Activated naive CD4-positive, alpha-beta T cell treated with anti-CD3 and anti-CD28 coated beads, Interleukin-2, amount 50 U/mL, for 24 hours (primary cell): ENCODE measurements around the gene REEP2.

Experiments
- H3K27ac Mint-ChIP-seq: one replicate; pipeline ENCODE4 v1.8.0; 2021; ENCODE audit warnings: mild to moderate bottlenecking, mixed read lengths
- H3K27me3 Mint-ChIP-seq: one replicate; pipeline ENCODE4 v1.8.0; 2021; ENCODE audit warnings: mixed read lengths
- H3K36me3 Mint-ChIP-seq: one replicate; pipeline ENCODE4 v1.8.0; 2021; ENCODE audit warnings: mixed read lengths
- H3K4me1 Mint-ChIP-seq: one replicate; pipeline ENCODE4 v1.8.0; 2021; ENCODE audit warnings: mixed read lengths
- H3K4me3 Mint-ChIP-seq: one replicate; pipeline ENCODE4 v1.8.0; 2021; ENCODE audit warnings: mild to moderate bottlenecking, mixed read lengths
- H3K9me3 Mint-ChIP-seq: one replicate; pipeline ENCODE4 v1.8.0; 2021; ENCODE audit warnings: mixed read lengths

Gene REEP2

DNA sequence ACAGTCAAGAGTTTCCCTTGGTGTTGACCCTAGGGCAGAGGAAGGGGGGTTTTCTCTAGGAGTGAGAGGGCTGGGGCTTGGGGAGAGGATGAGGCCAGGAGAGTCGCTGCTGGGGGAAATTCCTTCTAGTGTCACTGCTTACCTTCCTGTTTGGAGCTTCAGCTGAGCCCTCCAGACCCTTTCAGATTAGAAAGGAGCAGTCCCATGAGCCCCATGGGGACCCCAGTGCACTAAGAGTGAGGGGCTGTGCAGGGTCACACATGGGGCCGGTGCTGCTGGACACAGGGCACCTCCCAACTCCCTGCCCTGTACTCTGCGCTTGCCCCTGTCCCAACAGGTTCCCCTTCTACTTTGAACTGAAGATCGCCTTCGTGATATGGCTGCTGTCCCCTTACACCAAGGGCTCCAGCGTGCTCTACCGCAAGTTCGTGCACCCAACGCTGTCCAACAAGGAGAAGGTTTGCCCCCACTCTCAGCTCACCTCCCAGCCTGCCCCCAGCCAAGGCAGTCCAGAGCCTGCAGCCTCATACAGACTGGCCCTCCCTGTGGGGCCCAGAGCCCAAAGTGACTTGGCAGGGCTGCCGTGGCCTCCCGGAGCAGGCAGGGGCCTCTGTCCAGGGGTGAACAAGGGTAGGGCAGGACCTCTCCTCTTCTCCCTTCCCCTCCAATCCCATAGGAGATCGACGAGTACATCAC, 5.4 kb downstream of the REEP2 start:
- Mint-ChIP-seq H3K27ac (no peak overlapping the region), H3K9me3 (no peaks in the 10 kb centered on the region), H3K27me3 (no peaks in the 10 kb centered on the region), H3K36me3 (no peaks in the 10 kb centered on the region), H3K4me1 (peaks cover 8% of the 10 kb centered on the region), H3K4me3 (no peak overlapping the region)

DNA sequence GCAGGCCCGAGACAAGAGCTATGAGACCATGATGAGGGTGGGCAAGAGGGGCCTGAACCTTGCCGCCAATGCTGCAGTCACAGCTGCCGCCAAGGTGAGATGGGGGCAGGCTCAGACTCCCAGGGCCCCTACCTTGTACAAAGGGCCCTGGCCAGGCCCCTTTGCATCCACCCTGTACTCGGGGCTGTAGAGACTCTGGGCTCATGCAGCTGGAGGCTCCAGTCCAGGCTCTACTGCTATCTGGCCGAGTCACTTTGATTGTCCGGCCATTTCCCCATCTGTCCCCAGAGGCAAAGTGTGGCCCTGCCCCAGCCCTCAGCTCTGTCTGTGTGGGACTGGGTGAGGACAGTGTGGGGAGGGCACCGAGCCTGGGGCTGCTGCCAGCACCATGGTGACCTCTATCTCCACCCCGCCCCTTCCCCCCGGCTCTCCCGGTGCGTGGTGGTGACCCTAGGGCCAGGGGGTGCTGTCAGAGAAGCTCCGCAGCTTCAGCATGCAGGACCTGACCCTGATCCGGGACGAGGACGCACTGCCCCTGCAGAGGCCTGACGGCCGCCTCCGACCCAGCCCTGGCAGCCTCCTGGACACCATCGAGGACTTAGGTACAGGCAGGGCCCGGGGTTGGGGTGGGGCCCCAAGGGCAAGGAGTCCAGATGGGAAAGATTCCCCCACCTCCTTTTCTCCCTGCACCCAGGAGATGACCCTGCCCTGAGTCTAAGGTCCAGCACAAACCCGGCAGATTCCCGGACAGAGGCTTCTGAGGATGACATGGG, 6.1 kb downstream of the REEP2 start:
- Mint-ChIP-seq H3K27ac (no peak overlapping the region), H3K27me3 (no peaks in the 10 kb centered on the region), H3K4me3 (no peak overlapping the region), H3K4me1 (peaks cover 6% of the 10 kb centered on the region), H3K36me3 (no peaks in the 10 kb centered on the region), H3K9me3 (no peaks in the 10 kb centered on the region)

GRCh38 chr5:138445547-138446271, 6.9 kb downstream of the REEP2 start:
- Mint-ChIP-seq H3K4me3 (no peak overlapping the region), H3K4me1 (peaks cover 5% of the 10 kb centered on the region), H3K36me3 (no peaks in the 10 kb centered on the region), H3K27me3 (no peaks in the 10 kb centered on the region), H3K9me3 (no peaks in the 10 kb centered on the region), H3K27ac (no peak overlapping the region)

- Mint-ChIP-seq H3K4me1 (peaks cover 5% of the 10 kb centered on the region), H3K27me3 (no peaks in the 10 kb centered on the region), H3K9me3 (no peaks in the 10 kb centered on the region), H3K4me3 (no peak overlapping the region), H3K36me3 (no peaks in the 10 kb centered on the region), H3K27ac (no peak overlapping the region)
Observed at GRCh38 chr5:138448070-138448469, 9.2 kb downstream of the REEP2 start.

DNA sequence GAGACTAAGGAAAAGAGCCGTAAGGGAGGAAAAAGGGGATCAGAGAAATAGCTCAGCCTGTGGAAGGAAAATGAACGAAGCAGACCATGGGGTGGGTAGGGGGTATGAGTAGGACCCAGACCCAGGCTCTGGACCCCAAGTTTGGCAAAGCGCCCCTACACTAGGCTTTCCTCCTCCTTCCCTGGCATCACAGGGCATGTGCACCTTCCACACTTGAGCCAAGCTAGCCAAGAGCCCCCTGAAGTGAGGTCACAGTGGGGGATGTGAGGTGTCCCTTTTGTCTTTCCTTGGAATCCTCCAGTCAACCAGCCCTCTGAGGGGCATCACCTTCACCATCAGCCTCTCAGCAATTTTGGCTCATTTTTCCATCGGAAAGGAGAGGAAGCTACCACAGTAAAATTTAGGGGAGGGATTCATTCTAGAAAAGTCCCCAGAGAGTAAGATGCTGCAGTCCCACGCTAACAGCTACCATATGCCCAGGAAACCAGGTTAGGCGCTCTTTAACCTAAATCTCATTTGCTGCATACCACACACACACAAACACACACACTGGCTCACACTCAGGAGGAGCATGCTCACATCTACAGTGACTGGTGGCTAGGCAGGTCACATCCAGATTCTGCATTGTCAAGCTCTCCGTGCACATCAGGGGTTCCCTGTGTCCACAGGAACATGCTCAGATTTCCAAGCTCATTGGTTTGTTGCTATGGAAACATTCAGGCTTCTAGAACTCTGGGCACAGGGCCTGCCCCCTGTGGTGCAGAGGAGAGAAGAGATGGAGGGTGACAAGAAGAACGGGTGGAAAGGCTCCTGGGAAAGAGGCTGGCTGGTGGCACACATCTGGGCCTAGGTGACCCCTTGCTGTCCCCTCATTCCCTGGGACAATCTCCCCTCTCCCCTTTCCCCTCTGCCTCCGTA, 9.9 kb downstream of the REEP2 start:
- Mint-ChIP-seq H3K27me3 (no peaks in the 10 kb centered on the region), H3K4me3 (no peak overlapping the region), H3K9me3 (no peaks in the 10 kb centered on the region), H3K36me3 (no peaks in the 10 kb centered on the region), H3K4me1 (peaks cover 5% of the 10 kb centered on the region), H3K27ac (no peak overlapping the region)

- no peaks in the 10 kb centered on the region for H3K27me3 Mint-ChIP-seq
- H3K36me3 Mint-ChIP-seq, result no peaks in the 10 kb centered on the region
- H3K9me3 Mint-ChIP-seq, result no peaks in the 10 kb centered on the region
- H3K4me1 Mint-ChIP-seq, result peaks cover 5% of the 10 kb centered on the region
- no peak overlapping the region for H3K4me3 Mint-ChIP-seq
- peak overlapping the region; percentile 24 for H3K27ac Mint-ChIP-seq
Observed at GRCh38 chr5:138449501-138450239, 10.8 kb downstream of the REEP2 start.

- Mint-ChIP-seq H3K36me3 (no peaks in the 10 kb centered on the region), H3K27ac (no peak overlapping the region), H3K4me3 (no peak overlapping the region), H3K4me1 (peaks cover 5% of the 10 kb centered on the region), H3K9me3 (no peaks in the 10 kb centered on the region), H3K27me3 (no peaks in the 10 kb centered on the region)
Observed at GRCh38 chr5:138450971-138451370, 12.1 kb downstream of the REEP2 start.

GRCh38 chr5:138452720-138453119, 13.9 kb downstream of the REEP2 start:
- Mint-ChIP-seq H3K27ac (no peak overlapping the region), H3K27me3 (no peaks in the 10 kb centered on the region), H3K9me3 (no peaks in the 10 kb centered on the region), H3K4me1 (peaks cover 9% of the 10 kb centered on the region), H3K4me3 (no peak overlapping the region), H3K36me3 (no peaks in the 10 kb centered on the region)

DNA sequence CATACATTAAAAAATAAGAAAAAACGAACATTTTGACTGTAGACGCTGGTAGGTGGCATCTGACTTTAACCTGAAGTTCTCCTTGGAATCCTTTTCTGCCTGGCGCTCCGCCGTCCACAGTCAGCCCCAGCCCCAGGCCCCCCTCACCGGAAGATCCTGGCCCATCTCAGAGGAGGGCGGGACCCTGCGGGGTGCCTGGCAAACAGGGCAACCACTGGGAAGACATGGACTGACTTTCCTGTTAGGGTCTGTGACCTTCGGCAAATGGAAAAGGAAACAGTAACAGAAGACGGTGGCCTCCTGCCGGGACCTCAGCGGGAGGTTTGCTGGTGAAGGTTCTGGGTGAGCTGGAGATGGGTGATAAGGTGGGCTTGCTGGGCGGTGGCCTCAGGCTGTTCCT, 14.7 kb downstream of the REEP2 start:
- Mint-ChIP-seq H3K9me3 (no peaks in the 10 kb centered on the region), H3K4me1 (peaks cover 17% of the 10 kb centered on the region), H3K36me3 (no peaks in the 10 kb centered on the region), H3K27me3 (no peaks in the 10 kb centered on the region), H3K27ac (no peak overlapping the region), H3K4me3 (no peak overlapping the region)

GRCh38 chr5:138454121-138454520, 15.3 kb downstream of the REEP2 start:
- no peaks in the 10 kb centered on the region for H3K9me3 Mint-ChIP-seq
- H3K27ac Mint-ChIP-seq, result no peak overlapping the region
- H3K4me3 Mint-ChIP-seq, result no peak overlapping the region
- H3K4me1 Mint-ChIP-seq, result peaks cover 23% of the 10 kb centered on the region
- no peaks in the 10 kb centered on the region for H3K36me3 Mint-ChIP-seq
- H3K27me3 Mint-ChIP-seq, result no peaks in the 10 kb centered on the region

- H3K27me3 Mint-ChIP-seq, result no peaks in the 10 kb centered on the region
- no peak overlapping the region for H3K4me3 Mint-ChIP-seq
- H3K9me3 Mint-ChIP-seq, result no peaks in the 10 kb centered on the region
- H3K4me1 Mint-ChIP-seq, result peaks cover 30% of the 10 kb centered on the region
- no peaks in the 10 kb centered on the region for H3K36me3 Mint-ChIP-seq
- H3K27ac Mint-ChIP-seq, result no peak overlapping the region
Observed at GRCh38 chr5:138455232-138455930, 16.5 kb downstream of the REEP2 start.

GRCh38 chr5:138457531-138458275, 18.8 kb downstream of the REEP2 start:
- no peaks in the 10 kb centered on the region for H3K27me3 Mint-ChIP-seq
- H3K27ac Mint-ChIP-seq, result peak overlapping the region; percentile 37

DNA sequence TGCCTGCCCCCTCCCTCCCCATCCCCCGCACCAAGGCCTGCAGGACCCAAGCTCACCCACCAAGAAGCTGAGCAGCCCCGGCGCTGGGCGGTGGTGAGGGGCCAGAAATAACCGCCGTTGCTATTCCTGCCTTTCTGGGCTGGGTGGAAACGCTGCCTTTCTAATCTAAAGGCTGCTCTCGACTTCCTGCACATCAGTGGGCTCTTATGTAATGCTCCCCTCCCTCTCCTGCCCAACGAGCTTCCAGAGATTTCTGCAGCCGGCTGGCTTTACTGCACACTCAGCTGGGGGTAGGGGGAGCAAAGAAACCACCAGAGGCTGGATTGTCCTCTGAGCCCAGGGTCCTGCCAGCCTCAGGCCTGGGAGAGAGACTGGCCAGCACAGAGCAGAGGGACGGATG, 19.5 kb downstream of the REEP2 start:
- H3K27me3 Mint-ChIP-seq, result no peaks in the 10 kb centered on the region
- H3K27ac Mint-ChIP-seq, result no peak overlapping the region
- no peaks in the 10 kb centered on the region for H3K36me3 Mint-ChIP-seq
- peaks cover 43% of the 10 kb centered on the region for H3K4me1 Mint-ChIP-seq
- no peaks in the 10 kb centered on the region for H3K9me3 Mint-ChIP-seq
- H3K4me3 Mint-ChIP-seq, result no peak overlapping the region

More at GRCh38 chr5:138457531-138458275, 18.8 kb downstream of the REEP2 start:
- peaks cover 43% of the 10 kb centered on the region for H3K4me1 Mint-ChIP-seq
- peak overlapping the region; percentile 8 for H3K4me3 Mint-ChIP-seq
- H3K36me3 Mint-ChIP-seq, result no peaks in the 10 kb centered on the region
- H3K9me3 Mint-ChIP-seq, result no peaks in the 10 kb centered on the region

- no peaks in the 10 kb centered on the region for H3K36me3 Mint-ChIP-seq
- peaks cover 43% of the 10 kb centered on the region for H3K4me1 Mint-ChIP-seq
- H3K27me3 Mint-ChIP-seq, result no peaks in the 10 kb centered on the region
- peak overlapping the region; percentile 66 for H3K4me3 Mint-ChIP-seq
- no peaks in the 10 kb centered on the region for H3K9me3 Mint-ChIP-seq
- peak overlapping the region; percentile 95 for H3K27ac Mint-ChIP-seq
Observed at GRCh38 chr5:138458856-138459255, 20.0 kb downstream of the REEP2 start.
